Breast epithelium (tissue), 3 donors: ENCODE results near the gene REM1.

Source experiments
- POLR2A ChIP-seq: fragments of 450-650 bp; IDR thresholded peaks from one replicate; pipeline ENCODE4 v1.6.1; 2016; ENCODE audit warnings: antibody characterized with exemption, mild to moderate bottlenecking, moderate library complexity
- POLR2AphosphoS5 ChIP-seq, 3 donors: sonication (generic); formaldehyde crosslinking; IDR thresholded peaks; one replicate each; pipeline ENCODE4 v1.6.1; 2017; ENCODE audit warnings: antibody characterized with exemption in 3 of 3
- TF ChIP-seq, protein P1 (sequence below), 3 donors: fragments of 450-650 bp; IDR thresholded peaks; one replicate each; pipeline ENCODE4 v1.5.1; 2016 to 2017; ENCODE audit warnings: antibody characterized with exemption in 3 of 3, mild to moderate bottlenecking in 3 of 3, moderate library complexity in 3 of 3

DNA sequence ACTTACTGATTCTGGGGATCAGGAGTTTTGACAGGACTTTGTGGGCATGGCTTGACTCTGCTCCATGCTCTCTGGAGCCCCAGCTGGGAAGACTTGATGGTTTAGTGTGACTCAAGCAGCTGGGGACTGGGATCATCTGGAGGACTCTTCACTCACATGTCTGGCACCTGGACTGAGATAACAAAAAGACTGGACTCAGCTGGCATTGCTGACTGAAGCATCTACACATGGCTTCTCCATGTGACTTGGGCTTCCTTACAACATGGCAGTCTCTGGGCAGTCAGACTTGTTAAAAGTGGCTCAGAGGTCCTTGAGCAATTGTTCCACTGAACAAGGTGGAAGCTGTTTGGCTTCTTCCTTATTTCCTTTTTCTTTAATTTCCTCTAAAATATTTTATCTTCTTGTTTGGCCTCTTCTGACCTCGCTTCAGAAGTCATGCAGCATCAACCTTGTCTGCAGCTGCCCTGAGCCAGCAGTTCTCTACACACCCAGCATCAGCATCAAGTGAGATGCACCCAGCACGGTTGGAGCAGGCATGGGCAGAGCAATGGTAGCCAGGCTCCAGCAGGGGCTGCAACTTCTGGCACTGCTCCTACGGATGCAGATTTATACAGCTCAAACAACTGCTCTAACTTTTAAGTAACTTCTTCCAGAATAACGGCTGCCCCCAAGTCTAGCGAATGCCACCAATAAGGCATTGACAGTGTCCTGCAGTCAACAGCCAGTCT lies 33.6 kb downstream of the REM1 start:
- TF ChIP-seq, protein P1, sequence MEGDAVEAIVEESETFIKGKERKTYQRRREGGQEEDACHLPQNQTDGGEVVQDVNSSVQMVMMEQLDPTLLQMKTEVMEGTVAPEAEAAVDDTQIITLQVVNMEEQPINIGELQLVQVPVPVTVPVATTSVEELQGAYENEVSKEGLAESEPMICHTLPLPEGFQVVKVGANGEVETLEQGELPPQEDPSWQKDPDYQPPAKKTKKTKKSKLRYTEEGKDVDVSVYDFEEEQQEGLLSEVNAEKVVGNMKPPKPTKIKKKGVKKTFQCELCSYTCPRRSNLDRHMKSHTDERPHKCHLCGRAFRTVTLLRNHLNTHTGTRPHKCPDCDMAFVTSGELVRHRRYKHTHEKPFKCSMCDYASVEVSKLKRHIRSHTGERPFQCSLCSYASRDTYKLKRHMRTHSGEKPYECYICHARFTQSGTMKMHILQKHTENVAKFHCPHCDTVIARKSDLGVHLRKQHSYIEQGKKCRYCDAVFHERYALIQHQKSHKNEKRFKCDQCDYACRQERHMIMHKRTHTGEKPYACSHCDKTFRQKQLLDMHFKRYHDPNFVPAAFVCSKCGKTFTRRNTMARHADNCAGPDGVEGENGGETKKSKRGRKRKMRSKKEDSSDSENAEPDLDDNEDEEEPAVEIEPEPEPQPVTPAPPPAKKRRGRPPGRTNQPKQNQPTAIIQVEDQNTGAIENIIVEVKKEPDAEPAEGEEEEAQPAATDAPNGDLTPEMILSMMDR (IDR thresholded peaks at IDR 0.05): no peak
- TF ChIP-seq POLR2AphosphoS5 (IDR thresholded peaks at IDR 0.05) (no peak), POLR2A (no peak)
